PC-9 (cell line): ENCODE measurements around the gene NXN. TPM values are rescaled to one million over a fixed set of nuclear protein-coding genes. Genes with fewer than 3 reads are reported as not detected.

Source experiments
- BruUV-seq: library from RNA; stranded (reverse); fragments of 400-500 nt; replicated peaks from 2 replicates; lab custom pipeline; 2021; lab: Mats Ljungman, UMichigan
- CTCF ChIA-PET: fragments of 300-600 bp; sonication (Branson Sonifier 250); formaldehyde crosslinking; loops from one replicate; lab custom pipeline; 2022; ENCODE audit warnings: antibody characterized with exemption; lab: Charles Lee
- POLR2A ChIA-PET: fragments of 300-600 bp; sonication (Branson Sonifier 250); formaldehyde crosslinking; loops from one replicate; lab custom pipeline; 2022; ENCODE audit warnings: antibody characterized with exemption; ENCODE audit not compliant: unreplicated experiment; lab: Charles Lee
- DNase-seq, 2 experiments: peaks; one replicate each; pipeline versions ENCODE4 v3.0.0 to v3.0.0-alpha.2; 2015 to 2022; ENCODE audit warnings: mixed read lengths in 1 of 2
- H2AFZ ChIP-seq: fragments of 200-600 bp; sonication (generic); 2 replicates; pipeline ENCODE4 v1.8.1; 2017; ENCODE audit warnings: antibody characterized with exemption
- H3F3A ChIP-seq: fragments of 200-600 bp; sonication (generic); 2 replicates; pipeline ENCODE4 v1.8.1; 2017; ENCODE audit warnings: antibody characterized with exemption, mild to moderate bottlenecking, low read depth; ENCODE audit not compliant: insufficient read depth
- H3K27ac ChIP-seq: fragments of 200-600 bp; sonication (generic); 2 replicates; pipeline ENCODE4 v1.6.1; 2016; ENCODE audit warnings: mixed run types
- H3K27me3 ChIP-seq: fragments of 200-600 bp; sonication (generic); 2 replicates; pipeline ENCODE4 v1.6.1; 2016; ENCODE audit warnings: low read depth, mixed run types; ENCODE audit not compliant: insufficient read depth
- H3K36me3 ChIP-seq: fragments of 200-600 bp; sonication (generic); 2 replicates; pipeline ENCODE4 v1.6.1; 2016; ENCODE audit warnings: low read depth, mixed run types
- H3K4me1 ChIP-seq: fragments of 200-600 bp; sonication (generic); replicated peaks from 2 replicates; pipeline ENCODE4 v1.6.1; 2016; ENCODE audit warnings: mixed run types; ENCODE audit not compliant: insufficient read depth
- H3K4me2 ChIP-seq: fragments of 200-600 bp; sonication (generic); 2 replicates; pipeline ENCODE4 v1.6.1; 2017; ENCODE audit warnings: mixed run types
- H3K4me3 ChIP-seq: fragments of 200-600 bp; sonication (generic); 2 replicates; pipeline ENCODE4 v1.6.1; 2016; ENCODE audit warnings: mixed run types
- H3K79me2 ChIP-seq: fragments of 200-600 bp; sonication (generic); 2 replicates; pipeline ENCODE4 v1.6.1; 2017; ENCODE audit warnings: low read depth, mixed run types
- H3K9me2 ChIP-seq: fragments of 200-600 bp; sonication (generic); 2 replicates; pipeline ENCODE4 v1.8.1; 2017; ENCODE audit warnings: mild to moderate bottlenecking; ENCODE audit not compliant: insufficient read depth
- H3K9me3 ChIP-seq: fragments of 200-600 bp; sonication (generic); 2 replicates; pipeline ENCODE4 v1.8.1; 2016; ENCODE audit warnings: low read depth; ENCODE audit not compliant: insufficient read depth
- H4K20me1 ChIP-seq: fragments of 200-600 bp; sonication (generic); 2 replicates; pipeline ENCODE4 v1.8.1; 2017; ENCODE audit not compliant: insufficient read depth
- CTCF ChIP-seq: fragments of 200-600 bp; sonication (generic); conservative IDR thresholded peaks from 2 replicates; pipeline ENCODE4 v1.6.1; 2017; ENCODE audit warnings: mixed run types, antibody characterized with exemption, mild to moderate bottlenecking, moderate library complexity
- EZH2 ChIP-seq: fragments of 200-600 bp; sonication (generic); IDR thresholded peaks from 2 replicates; pipeline ENCODE4 v1.8.0; 2017; ENCODE audit warnings: antibody characterized with exemption, low read depth
- intact Hi-C: fragments of 100-400 bp; cut with micrococcal nuclease; formaldehyde crosslinking; loops from one replicate; pipeline ENCODE4 v1.10.0; 2022; ENCODE audit not compliant: unreplicated experiment
- total RNA-seq: library from RNA; stranded (reverse); gene quantifications from 2 replicates; pipeline ENCODE4 v1.2.3, GENCODE V29; 2021

The NXN gene
- total RNA-seq, 1 experiment from 2014 or later: 59.8 TPM

GRCh38 chr17:1011138-1011537, 31.6 kb upstream of the NXN start:
- CTCF ChIA-PET: no interaction called here
- Histone ChIP-seq H2AFZ (no peak overlapping the region), H3K79me2 (no peaks in the 10 kb centered on the region), H3F3A (peaks cover 3% of the 10 kb centered on the region; the same call in 1 of the 2 replicates), H3K9me3 (no peaks in the 10 kb centered on the region), H4K20me1 (peaks cover 3% of the 10 kb centered on the region), H3K27me3 (no peaks in the 10 kb centered on the region), H3K27ac (no peak overlapping the region), H3K4me2 (no peak overlapping the region), H3K4me3 (no peak overlapping the region), H3K36me3 (no peaks in the 10 kb centered on the region), H3K4me1 (no peaks in the 10 kb centered on the region), H3K9me2 (no peaks in the 10 kb centered on the region)
- DNase-seq: no peak
- no peak for TF ChIP-seq CTCF
- TF ChIP-seq EZH2: no peak
- intact Hi-C loops: no loop called here
- BruUV-seq: no TSS peak
- POLR2A ChIA-PET: no interaction called here

- H3F3A ChIP-seq: peaks cover 3% of the 10 kb centered on the region; the same call in 1 of the 2 replicates
- peaks cover 3% of the 10 kb centered on the region for H4K20me1 ChIP-seq
- no peaks in the 10 kb centered on the region for H3K9me3 ChIP-seq
- BruUV-seq: no TSS peak
- TF ChIP-seq EZH2 (no peak), CTCF (no peak)
- no peak for DNase-seq
- no peak overlapping the region for H3K27ac ChIP-seq
- no peaks in the 10 kb centered on the region for H3K36me3 ChIP-seq
- H3K9me2 ChIP-seq: no peaks in the 10 kb centered on the region
- no peak overlapping the region for H3K4me2 ChIP-seq
- intact Hi-C loops: no loop called here
- H3K79me2 ChIP-seq: no peaks in the 10 kb centered on the region
- ChIA-PET CTCF (no interaction called here), POLR2A (no interaction called here)
- no peaks in the 10 kb centered on the region for H3K27me3 ChIP-seq
- no peak overlapping the region for H2AFZ ChIP-seq
- no peaks in the 10 kb centered on the region for H3K4me1 ChIP-seq
- no peak overlapping the region for H3K4me3 ChIP-seq
Observed at GRCh38 chr17:1010586-1010985, 31.0 kb upstream of the NXN start.

GRCh38 chr17:1010086-1010450, 30.5 kb upstream of the NXN start:
- H3K4me2 ChIP-seq: no peak overlapping the region
- no TSS peak for BruUV-seq
- no peaks in the 10 kb centered on the region for H3K4me1 ChIP-seq
- H3K9me3 ChIP-seq: no peaks in the 10 kb centered on the region
- no peaks in the 10 kb centered on the region for H3K79me2 ChIP-seq
- peaks cover 7% of the 10 kb centered on the region for H4K20me1 ChIP-seq
- CTCF ChIA-PET: no interaction called here
- H3K27me3 ChIP-seq: no peaks in the 10 kb centered on the region
- DNase-seq: no peak
- no peak overlapping the region for H2AFZ ChIP-seq
- peaks cover 4% of the 10 kb centered on the region; the same call in 1 of the 2 replicates for H3F3A ChIP-seq
- H3K4me3 ChIP-seq: no peak overlapping the region
- intact Hi-C loops: no loop called here
- POLR2A ChIA-PET: no interaction called here
- no peak for TF ChIP-seq EZH2
- TF ChIP-seq CTCF: no peak
- H3K9me2 ChIP-seq: no peaks in the 10 kb centered on the region
- H3K27ac ChIP-seq: no peak overlapping the region
- no peaks in the 10 kb centered on the region for H3K36me3 ChIP-seq
